GM19240 (cell line): ENCODE data around the gene CD74.
"Not testable (repeated sequence)": the region's sequence is repeated elsewhere in the genome, so short reads cannot be mapped to it uniquely, and the experiment has no call there.

Experiments
- DNase-seq: peaks from one replicate; pipeline ENCODE4 v3.0.0; 2011; ENCODE audit warnings: low spot score; ENCODE audit not compliant: insufficient read length

Gene CD74

DNA sequence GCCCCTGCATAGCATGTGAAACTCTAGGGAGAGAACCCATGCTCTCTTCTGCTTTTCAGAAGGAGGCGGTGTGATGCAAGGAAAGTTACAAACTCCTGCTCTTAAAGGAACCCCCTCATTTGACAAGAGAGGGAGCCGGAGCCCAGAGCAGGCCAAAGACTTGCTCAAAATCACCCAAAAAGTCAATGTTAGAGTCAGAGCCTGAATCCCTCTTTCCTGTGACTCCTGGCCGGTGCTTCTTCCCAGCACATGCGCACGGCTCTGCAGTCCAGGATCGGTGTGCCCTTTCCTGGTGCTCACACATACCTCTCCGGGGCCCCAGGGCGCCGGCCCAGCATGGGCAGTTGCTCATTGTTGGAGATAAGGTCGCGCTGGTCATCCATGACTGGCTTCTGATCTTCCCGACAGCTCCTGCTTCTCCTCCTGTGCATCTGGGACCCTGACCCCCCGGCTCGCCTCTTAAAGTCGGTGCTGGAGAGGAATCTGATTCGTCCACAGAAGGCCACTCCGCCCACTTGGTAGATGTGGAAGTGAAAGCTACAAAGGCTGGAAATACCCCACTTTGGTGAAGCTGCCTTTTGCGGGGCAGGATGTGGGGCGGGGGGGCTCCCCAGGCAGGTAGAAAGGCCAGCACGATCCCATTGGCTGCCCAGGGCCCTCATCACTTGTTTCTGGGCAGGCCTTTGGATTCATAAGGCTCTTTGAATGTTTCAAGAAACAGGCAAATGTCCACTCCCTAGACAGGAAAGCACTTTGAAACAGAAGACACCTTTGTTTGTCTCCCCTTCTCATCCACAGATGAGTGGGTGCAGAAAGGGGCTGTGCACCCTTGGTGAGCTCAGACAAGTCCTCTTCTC, at the start of gene CD74:
Gene CD74, minus strand, starts transcription at position 592 of the 857 bp plus-strand sequence. Its CDS starts 161 bp downstream, at position 431.
- DNase-seq = peak; percentile 80

GRCh38 chr5:150461231-150461630, 48.5 kb upstream of the CD74 start:
- peak; percentile 76 for DNase-seq

DNA sequence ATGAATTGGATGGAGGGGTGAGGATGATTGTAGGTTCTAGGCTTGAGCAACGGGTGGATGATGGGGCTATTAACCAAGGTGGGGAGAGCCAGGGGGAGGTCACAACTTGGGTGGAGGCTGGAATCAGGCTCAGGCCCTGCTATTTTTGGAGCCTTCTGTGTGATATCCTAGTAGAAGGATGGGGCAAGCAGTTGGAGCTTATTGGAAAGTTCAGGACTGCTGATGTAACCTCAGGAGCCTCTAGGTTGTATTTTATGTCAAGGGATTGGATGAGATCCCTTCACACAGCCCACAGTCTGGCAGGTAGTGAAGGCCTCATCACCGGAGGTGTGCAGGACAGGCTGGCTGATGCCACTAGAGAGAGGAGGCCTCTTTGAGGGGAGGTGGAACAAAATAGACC, 48.1 kb upstream of the CD74 start:
- DNase-seq = no peak

GRCh38 chr5:150458802-150459557, 46.3 kb upstream of the CD74 start:
- DNase-seq = peak; percentile 51

DNA sequence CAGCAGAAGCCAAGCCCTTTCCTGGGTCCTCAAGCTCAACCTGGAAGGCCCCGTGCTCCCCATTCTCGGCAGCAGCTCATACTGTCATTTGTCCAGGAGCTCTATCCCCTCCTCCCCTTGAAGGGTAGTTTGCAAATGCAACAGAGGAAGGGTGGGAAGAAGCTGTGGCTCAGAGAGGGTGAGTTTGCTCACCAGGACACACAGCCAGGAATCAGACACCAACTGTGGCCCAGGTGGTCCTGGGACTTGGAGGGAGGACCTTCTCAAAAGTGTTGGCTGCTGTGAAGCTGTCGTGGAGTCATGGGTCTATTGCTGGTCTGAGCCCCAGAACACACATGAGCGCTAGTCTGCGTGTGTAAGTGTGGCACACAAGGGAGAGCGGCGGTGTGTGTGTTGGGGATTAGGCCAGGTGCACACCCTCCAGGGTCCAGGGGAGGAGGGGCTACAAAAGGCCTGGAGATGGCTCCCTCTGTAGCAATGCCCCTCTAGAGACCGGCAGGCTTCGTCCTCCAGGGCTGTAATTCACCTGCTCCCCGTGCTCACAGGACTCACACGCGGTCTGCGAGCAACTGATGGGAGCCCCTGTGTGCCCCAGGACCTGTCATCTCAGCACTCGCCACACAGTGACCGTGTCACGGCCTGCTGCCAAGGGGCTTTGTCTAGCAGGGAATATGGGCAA, 45.0 kb upstream of the CD74 start:
- DNase-seq = no peak

- DNase-seq = no peak
These were observed 44.4 kb upstream of the CD74 start for GRCh38 chr5:150457121-150457520.

DNA sequence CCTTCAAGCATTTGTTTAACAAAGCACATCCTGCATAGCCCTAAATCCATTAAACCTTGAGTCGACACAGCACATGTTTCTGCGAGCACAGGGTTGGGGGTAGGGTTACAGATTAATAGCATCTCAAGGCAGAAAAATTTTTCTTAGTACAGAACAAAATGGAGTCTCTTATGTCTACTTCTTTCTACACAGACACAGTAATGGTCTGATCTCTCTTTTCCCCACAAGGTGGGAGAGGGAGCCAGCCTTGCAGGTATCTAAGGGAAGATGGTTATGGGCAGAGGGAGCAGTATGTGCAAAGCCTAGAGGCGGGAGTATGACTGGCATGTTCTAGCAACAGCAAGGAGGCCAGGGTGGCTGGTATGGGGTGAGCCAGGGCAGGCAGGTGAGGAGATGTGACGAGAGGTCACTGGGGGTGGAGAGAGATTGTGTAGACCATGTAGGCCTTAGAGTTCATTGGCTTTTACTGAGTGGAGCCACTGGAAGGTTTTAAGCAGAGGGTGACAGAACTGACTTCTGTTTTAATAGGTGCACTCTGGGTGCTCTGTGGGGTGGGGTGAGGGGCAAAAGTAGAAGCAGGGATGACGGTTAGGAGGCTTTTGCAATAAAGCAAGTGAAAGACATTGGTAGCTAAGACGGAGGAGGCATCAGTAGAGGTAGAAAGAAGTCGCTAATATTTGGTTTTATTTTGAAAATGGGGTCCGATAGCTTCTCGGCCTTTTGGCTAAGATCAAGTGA, 42.0 kb upstream of the CD74 start:
- DNase-seq = no peak

- DNase-seq = not testable (repeated sequence)
These were observed 41.3 kb upstream of the CD74 start for GRCh38 chr5:150454027-150454426.

GRCh38 chr5:150452914-150453313, 40.2 kb upstream of the CD74 start:
- no peak for DNase-seq

DNA sequence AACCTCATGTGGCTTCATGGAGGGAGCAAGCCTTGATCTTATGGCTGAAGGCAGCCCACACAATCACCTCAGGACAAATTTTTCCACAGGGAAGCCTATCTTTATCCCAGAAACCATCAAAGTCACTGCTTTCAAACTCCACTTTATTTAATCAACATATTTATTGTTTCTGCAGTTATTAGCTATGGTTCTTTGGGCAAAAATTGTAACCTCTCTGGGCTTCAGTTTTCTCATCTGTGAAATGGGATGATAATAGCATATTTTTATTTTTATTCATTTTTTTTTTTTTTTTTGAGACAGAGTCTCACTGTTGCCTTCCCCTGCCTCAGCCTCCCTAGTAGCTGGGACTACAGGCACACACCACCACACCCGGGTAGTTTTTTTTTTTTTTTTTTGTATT, 38.9 kb upstream of the CD74 start:
- DNase-seq = no peak

DNA sequence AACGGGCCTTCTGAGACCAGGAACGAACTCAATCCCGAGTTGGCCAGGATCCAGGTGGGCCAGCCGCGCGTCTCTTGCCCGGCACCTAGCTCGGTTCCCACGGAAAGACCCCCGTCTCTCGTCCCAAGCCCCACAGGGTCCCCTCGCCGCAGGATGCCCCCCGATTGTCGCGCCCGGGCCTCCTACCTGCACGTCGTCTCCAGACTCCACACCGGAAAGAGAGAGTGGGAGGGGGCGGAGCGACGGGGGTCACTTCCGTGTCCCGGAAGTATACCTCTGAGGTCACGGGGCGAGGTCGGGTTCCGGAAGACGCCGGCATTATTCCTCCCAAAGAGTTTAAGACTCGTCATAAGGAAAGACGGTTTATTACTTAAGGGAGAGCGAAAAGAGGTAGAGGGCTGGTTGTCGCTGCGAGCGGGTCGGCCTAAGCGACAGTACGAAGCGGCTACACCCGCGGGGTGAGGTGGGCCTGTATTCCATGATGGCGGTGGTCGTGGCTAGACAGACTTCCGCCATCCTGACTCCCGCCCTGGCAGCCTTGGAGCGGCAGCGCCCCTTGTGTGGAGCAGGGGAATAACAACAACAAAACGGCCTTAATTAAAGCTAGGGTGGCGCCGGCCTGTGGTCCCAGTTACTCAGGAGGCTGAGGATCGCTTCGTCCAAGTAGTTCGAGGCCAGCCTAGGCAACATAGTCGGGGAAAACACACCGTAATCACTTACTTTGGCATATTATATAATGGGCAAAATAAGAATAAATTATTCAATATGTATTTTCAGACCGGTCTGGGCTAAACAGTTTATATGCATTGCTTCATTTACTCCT, 37.0 kb upstream of the CD74 start, which contains the start of gene RPS14:
Gene RPS14, minus strand, starts transcription at position 223 of the 823 bp plus-strand sequence. CDS start 2,006 bp downstream, outside the sequence.
- DNase-seq = peak; percentile 92

GRCh38 chr5:150448952-150449516, 36.3 kb upstream of the CD74 start:
- no peak for DNase-seq

- DNase-seq = no peak
These were observed 35.6 kb upstream of the CD74 start for GRCh38 chr5:150448334-150448733.

GRCh38 chr5:150447188-150447587, 34.5 kb upstream of the CD74 start:
- no peak for DNase-seq

GRCh38 chr5:150446583-150446982, 33.9 kb upstream of the CD74 start:
- no peak for DNase-seq

GRCh38 chr5:150446088-150446487, 33.4 kb upstream of the CD74 start:
- DNase-seq = no peak

GRCh38 chr5:150444770-150445169, 32.1 kb upstream of the CD74 start:
- DNase-seq = no peak

DNA sequence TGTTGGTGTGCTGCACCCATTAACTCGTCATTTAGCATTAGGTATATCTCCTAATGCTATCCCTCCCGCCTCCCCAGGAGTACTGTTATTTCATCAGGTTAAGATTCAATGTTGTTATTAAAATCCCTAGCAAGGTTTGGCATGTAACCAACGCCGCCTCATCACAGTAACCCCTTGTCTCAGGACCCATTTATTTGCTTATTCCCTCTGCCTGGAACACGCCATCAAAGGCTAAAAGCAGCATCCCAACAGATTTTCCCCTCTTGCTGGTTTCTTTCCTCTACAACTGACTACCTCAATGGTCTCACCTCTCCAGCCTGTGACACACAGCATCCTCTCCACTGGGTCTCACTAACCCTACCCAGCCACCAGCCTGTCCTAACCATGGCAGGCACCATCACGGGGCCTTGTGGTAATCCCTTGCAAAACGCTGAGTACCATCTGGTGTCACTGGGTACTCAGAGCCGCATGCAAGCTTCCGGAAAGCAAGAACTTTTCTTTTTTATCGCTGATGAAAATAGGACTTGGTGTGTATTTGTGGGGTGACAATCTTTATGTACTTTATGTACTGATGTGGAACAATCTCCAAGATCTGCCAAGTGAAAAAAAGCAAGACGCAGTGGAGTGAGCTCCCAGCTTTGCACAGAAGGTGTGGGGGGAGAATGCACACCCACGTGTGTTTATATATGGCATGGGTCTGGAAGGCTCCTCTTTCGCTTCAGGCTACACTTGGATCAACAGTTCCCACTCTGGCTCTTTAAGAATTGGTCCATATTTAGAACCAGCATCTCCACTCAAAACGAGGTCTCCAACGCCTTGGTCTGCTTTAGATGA, 30.7 kb upstream of the CD74 start:
- DNase-seq = no peak

GRCh38 chr5:150442699-150443080, 30.0 kb upstream of the CD74 start:
- DNase-seq = no peak
